ENCODE results near the gene CCNQ.

DNA sequence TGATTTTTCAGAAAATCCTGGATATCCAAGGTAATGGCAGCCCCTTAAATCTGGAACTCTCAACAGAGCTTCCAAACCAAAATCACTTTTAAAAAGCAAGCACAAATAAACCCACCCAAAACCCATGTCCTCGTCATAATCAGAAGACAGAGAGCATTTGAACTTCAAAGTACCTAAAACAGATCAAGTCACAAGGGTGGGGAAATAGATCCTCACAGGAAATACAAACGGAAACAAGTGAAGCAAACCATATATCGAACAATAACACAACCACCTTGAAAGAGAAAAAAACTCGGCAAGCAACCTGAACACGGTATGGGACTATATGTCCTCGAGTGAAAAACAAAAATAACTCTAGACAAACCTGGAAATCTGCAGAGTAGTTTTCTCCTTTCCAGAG is 15.9 kb upstream of the CCNQ start:
- TF ChIP-seq EZH2 (IDR thresholded peaks at IDR 0.05; ENCODE audit: insufficient read depth, poor library complexity, severe bottlenecking) (no peak), EZH2phosphoT487 (IDR thresholded peaks at IDR 0.05; ENCODE audit: insufficient read depth, low read depth) (no peak)
